Retina (tissue), 1 donor: ENCODE results near the gene MSANTD3.

ENCODE experiments used
- DNase-seq: peaks from one replicate; pipeline ENCODE4 v3.0.0-alpha.2; 2016

MSANTD3 gene

GRCh38 chr9:100466829-100467221, 39.9 kb downstream of the MSANTD3 start:
- no peak for DNase-seq

GRCh38 chr9:100468041-100468440, 41.1 kb downstream of the MSANTD3 start:
- DNase-seq: no peak

- DNase-seq: no peak
Measured at GRCh38 chr9:100472268-100472667, 45.3 kb downstream of the MSANTD3 start.

- peak; percentile 82 for DNase-seq
Measured at GRCh38 chr9:100472788-100473275, 45.9 kb downstream of the MSANTD3 start, which contains the start of gene TMEFF1. Gene TMEFF1, plus strand, starts transcription at chr9:100473149. Its CDS starts 396 bp downstream, at chr9:100473545.

GRCh38 chr9:100473276-100474081, 46.5 kb downstream of the MSANTD3 start:
- DNase-seq: peak; percentile 86

- peak; percentile 77 for DNase-seq
Measured at GRCh38 chr9:100474082-100474923, 47.4 kb downstream of the MSANTD3 start.

GRCh38 chr9:100474924-100475276, 48.0 kb downstream of the MSANTD3 start:
- DNase-seq: no peak

- DNase-seq: no peak
Measured at GRCh38 chr9:100477241-100477640, 50.3 kb downstream of the MSANTD3 start.

- DNase-seq: no peak
Measured at GRCh38 chr9:100478192-100478591, 51.2 kb downstream of the MSANTD3 start.

- DNase-seq: no peak
Measured at GRCh38 chr9:100479820-100480219, 52.9 kb downstream of the MSANTD3 start.

GRCh38 chr9:100485196-100485595, 58.3 kb downstream of the MSANTD3 start:
- no peak for DNase-seq

GRCh38 chr9:100486479-100487176, 59.7 kb downstream of the MSANTD3 start:
- DNase-seq: no peak

GRCh38 chr9:100488177-100488576, 61.2 kb downstream of the MSANTD3 start:
- DNase-seq: no peak

- no peak for DNase-seq
Measured at GRCh38 chr9:100489836-100490235, 62.9 kb downstream of the MSANTD3 start.

- DNase-seq: no peak
Measured at GRCh38 chr9:100492952-100493351, 66.0 kb downstream of the MSANTD3 start.

- DNase-seq: no peak
Measured at GRCh38 chr9:100498592-100498991, 71.6 kb downstream of the MSANTD3 start.

- no peak for DNase-seq
Measured at GRCh38 chr9:100499460-100499859, 72.5 kb downstream of the MSANTD3 start.

- no peak for DNase-seq
Measured at GRCh38 chr9:100499866-100500265, 72.9 kb downstream of the MSANTD3 start.
